NCI-H82 (cell line): ENCODE results near the gene ELL.

Source experiments
- DNase-seq: peaks from one replicate; lab custom pipeline; 2025; lab: John Stamatoyannopoulos, UW

Gene ELL

DNA sequence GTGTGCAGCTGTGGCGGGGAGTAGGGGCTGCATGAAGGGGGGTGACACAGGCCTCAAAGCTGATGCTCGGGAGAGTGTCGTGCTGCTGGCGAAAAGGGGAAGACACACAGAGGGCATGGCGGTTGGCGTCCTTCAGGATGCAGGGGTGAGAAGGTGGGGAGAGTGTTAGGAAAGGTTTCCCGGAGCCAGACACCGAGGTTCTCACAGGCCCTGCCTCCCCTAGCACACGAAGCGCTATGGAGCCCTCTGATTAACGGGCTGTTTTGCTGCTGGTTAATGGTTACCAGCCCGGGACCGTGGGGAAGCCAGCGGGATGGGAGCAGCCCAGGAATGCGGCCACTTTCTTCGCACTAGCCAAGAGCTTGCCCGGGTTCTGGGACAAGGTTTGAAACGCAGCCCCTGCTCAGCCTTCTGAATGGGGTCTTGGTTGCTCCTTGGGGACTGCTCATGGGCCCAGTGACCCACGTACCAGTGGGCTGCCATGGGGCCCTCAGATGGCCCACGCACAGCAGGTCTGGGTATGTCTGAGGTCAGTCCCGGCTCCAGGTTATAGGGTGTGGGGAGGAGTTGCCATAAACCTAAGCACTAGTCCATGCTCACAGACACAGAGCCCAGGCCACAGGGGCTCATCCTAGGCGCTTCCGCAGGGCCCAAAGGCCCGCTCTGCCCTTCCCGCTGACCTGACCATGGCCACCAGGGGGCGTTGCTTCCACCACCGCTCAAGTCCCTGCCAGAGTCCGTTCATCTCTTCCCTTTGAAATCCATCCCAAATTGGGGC, 52.6 kb downstream of the ELL start:
- peak; percentile 86 for DNase-seq

DNA sequence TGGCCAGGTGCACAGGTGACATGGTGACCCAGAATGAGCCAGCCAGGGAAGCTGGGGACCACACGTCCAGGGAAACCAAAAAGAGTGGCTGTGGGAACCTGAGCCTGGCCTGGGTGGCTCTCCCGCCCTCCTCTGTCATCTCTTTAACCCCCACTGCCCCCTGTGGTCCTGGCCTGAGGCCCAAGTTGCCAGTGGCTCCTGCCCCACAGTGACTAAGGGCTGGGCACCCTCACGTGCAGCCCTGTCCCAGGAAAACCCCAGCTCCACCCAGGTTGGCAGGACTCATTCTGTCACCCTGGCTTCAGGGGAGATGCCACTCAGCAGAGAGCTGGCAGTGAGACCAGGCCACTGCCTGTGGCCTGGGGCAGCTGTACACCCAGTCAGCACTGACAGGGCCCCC, 53.4 kb downstream of the ELL start:
- DNase-seq = no peak

- DNase-seq = no peak
Measured at GRCh38 chr19:18467978-18468377, 53.9 kb downstream of the ELL start.

DNA sequence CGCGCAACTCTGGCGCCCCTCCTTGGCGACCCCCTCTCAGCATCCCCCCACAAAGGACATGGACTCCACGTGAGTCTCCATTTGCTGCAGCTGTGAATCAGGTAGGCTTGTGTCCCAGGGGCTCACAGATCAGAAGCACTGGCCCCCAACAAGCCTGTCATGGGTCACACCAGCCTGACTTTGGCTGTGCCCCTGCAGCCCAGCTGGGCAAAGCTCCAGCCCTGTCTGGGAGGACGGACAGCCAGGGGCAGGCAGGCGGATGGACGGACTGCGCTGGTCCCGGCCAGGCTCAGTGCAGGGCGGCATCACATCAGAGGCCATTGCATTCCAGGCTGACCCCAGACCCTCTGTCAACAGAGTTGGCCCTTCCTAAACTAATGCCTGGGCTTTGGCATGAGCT, 55.5 kb downstream of the ELL start:
- no peak for DNase-seq

- no peak for DNase-seq
Measured at GRCh38 chr19:18465964-18466339, 55.9 kb downstream of the ELL start.

- no peak for DNase-seq
Measured at GRCh38 chr19:18465214-18465963, 56.5 kb downstream of the ELL start.

- DNase-seq = no peak
Measured at GRCh38 chr19:18464646-18465045, 57.2 kb downstream of the ELL start.

GRCh38 chr19:18461471-18461870, 60.4 kb downstream of the ELL start:
- no peak for DNase-seq

DNA sequence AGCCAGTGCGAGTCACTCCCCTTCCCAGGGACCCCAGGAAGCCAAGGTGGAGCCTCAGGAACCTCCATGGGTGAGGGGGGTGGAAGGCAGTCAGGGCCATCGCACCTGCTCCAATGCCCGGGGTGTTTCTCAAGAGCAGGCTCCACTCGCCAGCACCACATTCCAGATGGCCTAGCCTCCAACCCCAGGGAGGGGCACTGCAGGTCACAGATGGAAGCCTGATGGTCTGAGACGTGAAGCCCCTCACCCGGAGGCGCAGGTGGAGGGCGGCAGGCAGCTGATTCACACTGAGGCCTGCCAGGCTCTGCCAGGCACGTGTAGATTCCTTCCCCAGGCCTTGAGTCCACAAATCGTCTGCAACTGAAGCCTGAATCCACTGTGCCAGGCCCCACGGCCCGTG, 61.0 kb downstream of the ELL start:
- DNase-seq = no peak

DNA sequence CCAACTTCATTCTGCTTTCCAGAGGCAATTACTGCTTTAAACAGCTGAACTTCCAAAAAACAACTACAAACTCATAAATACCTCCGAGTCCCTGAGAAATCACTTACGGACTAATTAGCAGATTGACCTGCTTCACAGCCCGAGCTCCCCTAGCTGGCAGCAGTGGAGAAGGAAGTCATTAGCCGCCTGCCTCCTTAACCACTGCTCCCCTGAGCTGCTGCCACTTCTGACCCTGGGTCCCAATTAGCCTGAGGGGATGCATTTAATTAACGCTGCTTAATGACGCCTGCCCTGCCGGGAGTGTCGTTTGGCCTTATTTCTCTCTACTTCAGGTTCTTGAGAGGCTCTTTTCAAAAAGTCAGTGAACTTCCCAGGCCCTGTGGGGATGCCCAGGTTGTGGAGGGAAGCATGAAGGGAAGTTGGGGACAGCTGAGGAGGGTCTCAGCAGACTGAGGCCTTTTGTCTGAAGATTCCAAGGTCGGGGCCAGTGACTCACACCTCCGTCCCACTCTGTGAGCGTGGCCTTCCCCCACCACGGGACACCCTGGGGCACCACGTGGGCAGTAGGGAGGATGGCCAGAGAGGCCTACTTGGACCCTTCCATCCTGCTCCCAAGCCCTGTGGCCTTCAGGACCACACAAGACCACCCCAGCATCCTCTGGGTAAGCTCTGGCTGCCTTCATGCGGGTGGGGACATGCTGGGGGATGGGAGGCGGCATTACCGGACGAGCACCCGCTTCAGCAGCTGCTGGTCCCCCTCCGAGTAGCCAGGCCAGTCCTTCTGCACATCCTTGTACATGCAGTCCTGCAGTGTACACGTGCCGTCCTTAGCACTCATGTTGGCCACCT, 64.2 kb downstream of the ELL start:
- DNase-seq = no peak

DNA sequence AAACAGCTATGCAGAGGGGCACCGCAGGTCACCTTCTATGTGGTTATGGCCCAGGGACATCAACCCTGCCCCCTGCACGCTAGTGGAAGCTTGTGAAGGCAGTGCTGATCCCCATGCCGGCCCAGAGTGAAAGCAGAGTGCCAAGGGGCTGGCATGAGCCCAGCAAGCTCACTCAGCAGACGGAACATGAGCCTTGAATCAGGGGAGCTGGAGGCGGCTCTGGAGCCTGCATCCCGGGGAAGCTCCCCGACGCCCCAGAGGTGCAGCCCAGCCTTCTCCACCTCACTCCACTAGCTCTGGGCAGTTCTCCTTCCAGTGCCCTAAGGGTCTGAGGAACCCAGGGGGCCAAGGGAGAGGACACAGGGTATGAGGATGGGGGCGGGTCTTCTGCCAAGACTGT, 64.9 kb downstream of the ELL start:
- no peak for DNase-seq

- no peak for DNase-seq
Measured at GRCh38 chr19:18456279-18456678, 65.6 kb downstream of the ELL start.

GRCh38 chr19:18453269-18454024, 68.4 kb downstream of the ELL start:
- DNase-seq = no peak

GRCh38 chr19:18452386-18452785, 69.5 kb downstream of the ELL start:
- no peak for DNase-seq

GRCh38 chr19:18450931-18451836, 70.7 kb downstream of the ELL start:
- peak; percentile 95 for DNase-seq

DNA sequence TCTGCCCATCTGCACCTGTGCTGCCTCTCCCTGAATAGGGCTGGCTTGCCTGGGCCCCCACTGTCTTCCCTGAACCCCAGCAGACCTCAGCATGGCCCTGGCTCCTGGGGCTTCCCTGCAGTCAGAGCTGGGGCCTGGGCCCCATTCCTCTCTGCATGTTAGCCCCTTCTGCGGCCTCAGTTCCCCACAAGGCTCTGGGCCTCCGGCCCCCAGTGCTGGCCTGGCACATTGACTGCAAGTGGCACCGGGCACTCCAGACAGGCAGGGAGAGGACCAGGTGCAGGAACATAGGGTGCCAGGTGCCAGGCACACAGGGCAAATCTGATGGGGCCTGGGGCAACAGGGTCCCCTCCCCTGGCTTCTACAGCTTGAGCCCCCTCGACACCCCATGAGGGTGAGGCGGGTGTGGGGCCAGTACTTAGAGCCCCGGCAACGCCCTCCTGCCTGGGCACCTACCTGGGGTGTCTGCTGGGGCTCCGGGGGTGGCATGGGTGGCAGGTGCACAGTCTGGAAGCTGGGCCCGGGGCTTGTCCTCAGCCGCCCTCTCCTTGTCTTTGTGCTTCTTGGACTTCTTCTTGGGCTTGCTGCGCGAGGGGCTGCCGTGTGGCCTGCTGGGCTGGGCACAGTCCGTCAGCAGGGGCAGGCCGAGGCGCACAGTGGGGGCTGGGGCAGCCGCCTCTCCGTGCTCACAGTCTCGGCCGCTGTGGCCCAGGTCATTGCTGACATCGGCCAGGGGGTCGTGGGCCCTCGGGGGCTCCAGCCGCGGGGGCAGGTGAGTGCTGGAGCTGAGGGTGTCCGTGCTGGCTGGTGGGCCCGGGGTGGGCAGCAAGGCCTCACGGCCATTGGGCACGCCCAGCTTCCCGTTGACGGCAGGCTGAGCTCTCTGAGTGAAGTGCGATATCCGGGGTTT, 71.6 kb downstream of the ELL start:
- DNase-seq = no peak

GRCh38 chr19:18449552-18449951, 72.3 kb downstream of the ELL start:
- no peak for DNase-seq

DNA sequence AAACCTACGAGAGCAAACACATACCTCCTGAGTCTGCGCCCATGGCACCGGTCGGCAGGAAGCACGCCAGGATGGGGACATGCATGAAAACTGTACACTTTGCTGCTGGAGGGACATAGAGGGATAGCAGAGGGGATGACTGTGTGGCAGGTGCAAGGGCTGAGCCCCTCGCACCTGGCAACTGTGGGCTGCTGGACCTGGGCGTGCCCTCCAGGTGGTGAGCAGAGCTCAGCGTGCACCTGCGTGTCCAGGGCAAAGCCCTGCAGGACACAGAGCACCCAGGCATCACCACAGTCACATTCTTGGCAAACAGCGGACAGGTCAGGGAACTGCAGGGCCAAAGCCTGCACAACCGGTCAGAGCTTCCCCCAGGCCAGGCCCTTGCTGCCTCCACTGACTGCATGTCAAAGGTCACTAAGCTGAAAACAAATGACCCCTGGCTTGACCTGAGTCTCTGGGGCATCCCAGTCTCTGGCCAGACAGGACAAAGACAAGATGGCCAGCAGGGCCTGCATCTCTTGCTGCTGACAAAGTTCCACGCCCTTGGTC, 75.0 kb downstream of the ELL start:
- DNase-seq = no peak

GRCh38 chr19:18446145-18446810, 75.6 kb downstream of the ELL start:
- no peak for DNase-seq
